ENCODE data around the gene LRRC53. TPM values are rescaled to one million over a fixed set of nuclear protein-coding genes. Genes with fewer than 3 reads are reported as not detected.

Gene LRRC53
- total RNA-seq, 4 donors from 2014 or later = not detected

DNA sequence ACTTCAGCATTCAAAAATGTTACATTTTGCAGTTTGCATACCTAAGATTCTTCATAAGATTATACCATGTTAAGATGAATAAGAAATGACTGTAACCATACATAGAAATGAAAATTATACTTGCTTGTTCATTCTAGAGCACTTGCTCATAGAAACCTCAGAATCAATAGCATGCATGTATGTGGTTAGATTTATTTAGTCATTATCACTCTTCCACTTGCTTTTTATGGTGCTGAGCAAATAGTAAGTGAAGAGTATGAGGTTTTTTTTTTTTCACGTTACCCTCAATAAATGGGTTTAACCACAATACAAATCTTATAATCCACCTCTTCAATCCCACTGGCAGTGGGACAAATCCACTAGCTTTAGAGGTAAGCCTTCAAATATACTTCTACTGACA, 84.7 kb downstream of the LRRC53 start:
- no peaks in the 10 kb centered on the region for H3K27me3 ChIP-seq
- DNase-seq = no peak

DNA sequence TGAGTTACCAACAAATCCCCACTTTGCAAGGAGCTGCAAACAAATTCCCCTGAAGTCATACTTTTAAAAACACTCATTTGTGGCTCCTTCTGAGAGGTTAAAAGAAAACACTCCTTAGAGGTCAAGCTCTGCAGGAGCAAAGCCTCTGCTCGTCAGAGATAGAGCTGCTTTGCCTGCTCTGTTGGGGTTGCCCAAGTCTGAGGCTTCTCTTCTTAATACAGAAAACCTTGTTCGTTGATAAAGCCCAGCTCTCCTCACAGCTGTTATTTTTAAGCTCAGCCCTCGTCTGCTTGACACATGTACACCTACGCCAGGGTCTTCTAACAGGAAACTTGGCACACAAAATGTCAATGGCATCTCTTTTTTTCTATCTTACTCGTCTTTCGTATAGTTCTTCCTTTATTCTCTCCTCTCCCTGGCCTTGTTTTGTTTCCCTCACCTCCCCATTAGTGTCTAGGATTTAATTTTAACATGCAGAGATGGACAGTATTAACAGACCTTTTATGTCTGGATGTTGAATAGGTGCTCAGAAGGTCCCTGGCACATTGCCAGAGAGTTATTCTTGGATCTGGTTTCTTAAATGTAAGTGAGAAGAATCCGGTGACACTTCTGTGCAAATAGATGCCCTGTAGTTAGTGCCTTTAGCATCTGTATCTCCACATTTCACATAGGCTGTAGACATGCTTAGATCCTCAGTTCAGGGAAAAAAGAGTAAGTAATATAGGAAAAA, 86.0 kb downstream of the LRRC53 start:
- no peak for DNase-seq
- in situ Hi-C loops (cut with MboI; ENCODE audit: low pct_ligation_motif_present in 1 of 4, low pct_unique_long_range_greater_than_20kb in 1 of 4, low sequenced_read_pairs in 3 of 4) = no loop called here
- TF ChIP-seq POLR2AphosphoS5 (IDR thresholded peaks at IDR 0.05) (no peak), POLR2A (IDR thresholded peaks at IDR 0.05) (no peak), EP300 (IDR thresholded peaks at IDR 0.05; ENCODE audit: low read depth) (no peak)
- TF ChIP-seq, protein P1, sequence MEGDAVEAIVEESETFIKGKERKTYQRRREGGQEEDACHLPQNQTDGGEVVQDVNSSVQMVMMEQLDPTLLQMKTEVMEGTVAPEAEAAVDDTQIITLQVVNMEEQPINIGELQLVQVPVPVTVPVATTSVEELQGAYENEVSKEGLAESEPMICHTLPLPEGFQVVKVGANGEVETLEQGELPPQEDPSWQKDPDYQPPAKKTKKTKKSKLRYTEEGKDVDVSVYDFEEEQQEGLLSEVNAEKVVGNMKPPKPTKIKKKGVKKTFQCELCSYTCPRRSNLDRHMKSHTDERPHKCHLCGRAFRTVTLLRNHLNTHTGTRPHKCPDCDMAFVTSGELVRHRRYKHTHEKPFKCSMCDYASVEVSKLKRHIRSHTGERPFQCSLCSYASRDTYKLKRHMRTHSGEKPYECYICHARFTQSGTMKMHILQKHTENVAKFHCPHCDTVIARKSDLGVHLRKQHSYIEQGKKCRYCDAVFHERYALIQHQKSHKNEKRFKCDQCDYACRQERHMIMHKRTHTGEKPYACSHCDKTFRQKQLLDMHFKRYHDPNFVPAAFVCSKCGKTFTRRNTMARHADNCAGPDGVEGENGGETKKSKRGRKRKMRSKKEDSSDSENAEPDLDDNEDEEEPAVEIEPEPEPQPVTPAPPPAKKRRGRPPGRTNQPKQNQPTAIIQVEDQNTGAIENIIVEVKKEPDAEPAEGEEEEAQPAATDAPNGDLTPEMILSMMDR (IDR thresholded peaks at IDR 0.05) = no peak
- WGBS, 2 donors (ENCODE audit: low coverage in 1 of 2) = 50 to 74% methylated on average over 2 to 7 of the region's 7 CpGs
- intact Hi-C loops (cut with DNase I; ENCODE audit: low total_unique reads) = no loop called here
- Histone ChIP-seq H3K9me3 (no peaks in the 10 kb centered on the region), H3K4me1 (no peaks in the 10 kb centered on the region), H3K36me3 (no peaks in the 10 kb centered on the region), H3K4me3 (no peak overlapping the region), H3K27ac (no peak overlapping the region), H3K27me3 (no peaks in the 10 kb centered on the region)

More for the DNA sequence above, 84.7 kb downstream of the LRRC53 start:
- Histone ChIP-seq H3K4me1 (no peaks in the 10 kb centered on the region), H3K9me3 (no peaks in the 10 kb centered on the region), H3K27ac (no peak overlapping the region), H3K4me3 (no peak overlapping the region), H3K36me3 (no peaks in the 10 kb centered on the region)
- TF ChIP-seq POLR2AphosphoS5 (IDR thresholded peaks at IDR 0.05) = no peak
- TF ChIP-seq EP300 (IDR thresholded peaks at IDR 0.05; ENCODE audit: low read depth) = no peak
- no peak for TF ChIP-seq POLR2A (IDR thresholded peaks at IDR 0.05)
- intact Hi-C loops (cut with DNase I; ENCODE audit: low total_unique reads) (no loop called here), in situ Hi-C loops (cut with MboI; ENCODE audit: low pct_ligation_motif_present in 1 of 4, low pct_unique_long_range_greater_than_20kb in 1 of 4, low sequenced_read_pairs in 3 of 4) (no loop called here)
- 33 to 36% methylated on average over 1 of the region's 1 CpG for WGBS, 2 donors (ENCODE audit: low coverage in 1 of 2)

DNA sequence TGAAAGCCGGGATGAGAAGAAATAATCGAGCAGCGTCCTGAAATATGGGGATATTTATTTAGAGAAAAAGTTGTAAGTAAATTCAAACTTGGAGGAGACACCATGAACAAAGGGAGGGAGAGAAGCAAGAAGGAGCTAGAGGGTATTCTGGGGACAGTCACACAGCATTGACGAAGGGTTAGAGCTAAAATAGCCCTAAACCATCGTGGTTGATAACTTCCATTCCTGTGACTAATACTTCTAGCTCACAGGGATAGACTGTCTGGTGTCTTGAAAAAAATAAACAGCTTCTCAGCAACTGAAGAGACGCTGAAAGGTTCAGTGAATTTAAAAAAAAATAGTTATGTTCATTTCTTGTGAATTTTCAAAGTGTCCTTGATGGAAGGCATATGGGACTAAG, 86.7 kb downstream of the LRRC53 start:
- in situ Hi-C loops (cut with MboI; ENCODE audit: low pct_ligation_motif_present in 1 of 4, low pct_unique_long_range_greater_than_20kb in 1 of 4, low sequenced_read_pairs in 3 of 4) = no loop called here
- TF ChIP-seq POLR2A (IDR thresholded peaks at IDR 0.05) (no peak), POLR2AphosphoS5 (IDR thresholded peaks at IDR 0.05) (no peak), EP300 (IDR thresholded peaks at IDR 0.05; ENCODE audit: low read depth) (no peak)
- TF ChIP-seq, protein P1 (IDR thresholded peaks at IDR 0.05) = no peak

DNA sequence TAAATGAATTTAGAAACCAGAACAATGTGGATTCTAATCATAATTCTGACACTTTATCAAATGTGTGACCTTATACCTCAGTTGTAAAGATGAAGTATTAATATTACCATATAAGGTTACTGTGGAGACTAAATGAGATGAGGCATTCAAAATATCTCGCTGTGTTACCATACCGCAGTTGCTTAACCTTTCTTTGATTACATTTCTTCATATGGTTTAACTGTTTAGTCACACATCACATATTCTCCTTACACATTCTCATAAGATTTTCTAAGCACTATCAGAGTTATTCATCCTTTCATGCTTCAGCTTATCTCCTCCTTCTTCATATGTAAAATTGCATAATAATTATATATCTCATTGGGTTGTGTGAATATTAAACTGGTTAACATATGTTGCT, 88.9 kb downstream of the LRRC53 start:
- in situ Hi-C loops (cut with MboI; ENCODE audit: low pct_ligation_motif_present in 1 of 4, low pct_unique_long_range_greater_than_20kb in 1 of 4, low sequenced_read_pairs in 3 of 4) (no loop called here), intact Hi-C loops (cut with DNase I; ENCODE audit: low total_unique reads) (no loop called here)
- Histone ChIP-seq H3K27ac (no peak overlapping the region), H3K36me3 (no peaks in the 10 kb centered on the region), H3K27me3 (no peaks in the 10 kb centered on the region), H3K9me3 (no peaks in the 10 kb centered on the region), H3K4me3 (no peak overlapping the region), H3K4me1 (no peaks in the 10 kb centered on the region)
- no peak for DNase-seq
- 81 to 95% methylated on average over 2 of the region's 2 CpGs for WGBS, 2 donors (ENCODE audit: low coverage in 1 of 2)
- no peak for TF ChIP-seq POLR2AphosphoS5 (IDR thresholded peaks at IDR 0.05)
- TF ChIP-seq, protein P1 (IDR thresholded peaks at IDR 0.05) = no peak
- no peak for TF ChIP-seq EP300 (IDR thresholded peaks at IDR 0.05; ENCODE audit: low read depth)
- TF ChIP-seq POLR2A (IDR thresholded peaks at IDR 0.05) = no peak

More for the DNA sequence above, 86.7 kb downstream of the LRRC53 start:
- Histone ChIP-seq H3K4me1 (no peaks in the 10 kb centered on the region), H3K27ac (no peak overlapping the region), H3K9me3 (no peaks in the 10 kb centered on the region), H3K36me3 (no peaks in the 10 kb centered on the region), H3K27me3 (no peaks in the 10 kb centered on the region), H3K4me3 (no peak overlapping the region)
- intact Hi-C loops (cut with DNase I; ENCODE audit: low total_unique reads) = no loop called here
- WGBS, 2 donors (ENCODE audit: low coverage in 1 of 2) = 72 to 79% methylated on average over 5 to 6 of the region's 6 CpGs
- DNase-seq = no peak
